Measurements from ENCODE around the gene MMAB. TPM values are rescaled to one million over a fixed set of nuclear protein-coding genes. Genes with fewer than 3 reads are reported as not detected.

The MMAB gene
- total and polyA plus RNA-seq, 7 donors = 12.2 to 79.6 (median 28.9) TPM

DNA sequence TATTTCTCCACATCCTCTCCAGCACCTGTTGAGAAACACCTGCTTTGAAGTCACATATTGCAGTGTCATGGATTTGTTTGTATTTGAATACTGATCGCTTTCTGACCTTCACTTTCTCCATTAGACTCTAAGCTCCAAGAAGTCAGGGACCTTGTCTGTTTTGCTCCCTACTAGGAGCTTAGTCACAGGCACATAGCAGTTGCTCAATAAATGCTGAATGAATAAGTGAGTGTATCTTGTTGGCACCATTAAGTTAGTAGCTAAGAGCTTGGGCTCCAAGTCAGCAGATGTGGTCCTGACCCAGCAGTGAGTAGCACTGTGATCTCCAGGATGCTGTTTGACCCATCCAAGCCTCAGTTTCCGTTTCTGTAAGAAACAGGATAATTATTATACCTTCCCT is 10.4 kb upstream of the MMAB start:
- Histone ChIP-seq H3K4me1 (no peaks in the 10 kb centered on the region), H3K27ac (no peak overlapping the region), H3K27me3 (no peaks in the 10 kb centered on the region), H3K4me3 (no peak overlapping the region), H3K9me3 (no peaks in the 10 kb centered on the region), H3K36me3 (peaks cover 0 to 95% (median 13%) of the 10 kb centered on the region in 4 donors)
- 95 to 96% methylated on average over 2 of the region's 2 CpGs for WGBS, 2 donors
- no peak for TF ChIP-seq POLR2AphosphoS5 (IDR thresholded peaks at IDR 0.05)
- TF ChIP-seq EP300 (IDR thresholded peaks at IDR 0.05) = no peak
- TF ChIP-seq POLR2A (IDR thresholded peaks at IDR 0.05) = no peak
- TF ChIP-seq, protein P1, sequence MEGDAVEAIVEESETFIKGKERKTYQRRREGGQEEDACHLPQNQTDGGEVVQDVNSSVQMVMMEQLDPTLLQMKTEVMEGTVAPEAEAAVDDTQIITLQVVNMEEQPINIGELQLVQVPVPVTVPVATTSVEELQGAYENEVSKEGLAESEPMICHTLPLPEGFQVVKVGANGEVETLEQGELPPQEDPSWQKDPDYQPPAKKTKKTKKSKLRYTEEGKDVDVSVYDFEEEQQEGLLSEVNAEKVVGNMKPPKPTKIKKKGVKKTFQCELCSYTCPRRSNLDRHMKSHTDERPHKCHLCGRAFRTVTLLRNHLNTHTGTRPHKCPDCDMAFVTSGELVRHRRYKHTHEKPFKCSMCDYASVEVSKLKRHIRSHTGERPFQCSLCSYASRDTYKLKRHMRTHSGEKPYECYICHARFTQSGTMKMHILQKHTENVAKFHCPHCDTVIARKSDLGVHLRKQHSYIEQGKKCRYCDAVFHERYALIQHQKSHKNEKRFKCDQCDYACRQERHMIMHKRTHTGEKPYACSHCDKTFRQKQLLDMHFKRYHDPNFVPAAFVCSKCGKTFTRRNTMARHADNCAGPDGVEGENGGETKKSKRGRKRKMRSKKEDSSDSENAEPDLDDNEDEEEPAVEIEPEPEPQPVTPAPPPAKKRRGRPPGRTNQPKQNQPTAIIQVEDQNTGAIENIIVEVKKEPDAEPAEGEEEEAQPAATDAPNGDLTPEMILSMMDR (IDR thresholded peaks at IDR 0.05) = no peak
- no peak for DNase-seq
- intact Hi-C loops (cut with DNase I) = no loop called here

GRCh38 chr12:109582636-109583035 is 9.3 kb upstream of the MMAB start:
- Histone ChIP-seq H3K4me3 (no peak overlapping the region), H3K27ac (no peak overlapping the region), H3K27me3 (no peaks in the 10 kb centered on the region), H3K36me3 (peaks cover 0 to 95% (median 19%) of the 10 kb centered on the region in 4 donors), H3K9me3 (no peaks in the 10 kb centered on the region), H3K4me1 (no peaks in the 10 kb centered on the region)
- DNase-seq = no peak
- intact Hi-C loops (cut with DNase I) = no loop called here
- 88 to 91% methylated on average over 5 of the region's 5 CpGs for WGBS, 2 donors
- no peak for TF ChIP-seq POLR2A (IDR thresholded peaks at IDR 0.05)

DNA sequence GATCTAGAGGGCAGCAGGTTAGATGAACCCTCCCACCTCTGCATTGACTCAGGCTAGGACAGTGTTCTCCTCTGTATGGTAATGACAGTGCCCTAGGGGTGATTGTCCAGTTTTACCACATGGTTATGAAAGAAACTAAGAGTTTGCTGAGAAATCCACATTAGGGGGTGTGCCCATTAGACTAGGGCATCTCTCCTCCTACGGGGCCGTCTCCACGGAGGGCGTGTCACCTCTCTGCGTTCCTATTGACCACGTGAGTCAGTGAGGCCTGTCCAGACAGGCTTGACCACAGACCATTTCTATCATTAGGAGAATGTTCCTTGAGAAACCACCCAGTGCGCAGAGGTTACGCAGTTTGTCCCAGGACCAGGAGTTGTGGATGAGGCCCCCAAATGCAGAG is 8.6 kb upstream of the MMAB start:
- H3K36me3 ChIP-seq = peaks cover 0 to 95% (median 19%) of the 10 kb centered on the region in 4 donors
- H3K4me1 ChIP-seq = no peaks in the 10 kb centered on the region
- no peak overlapping the region for H3K27ac ChIP-seq
- WGBS, 2 donors = 90 to 91% methylated on average over 8 of the region's 8 CpGs
- TF ChIP-seq, protein P1 (IDR thresholded peaks at IDR 0.05) = no peak
- no peak for TF ChIP-seq POLR2AphosphoS5 (IDR thresholded peaks at IDR 0.05)
- no peak for TF ChIP-seq POLR2A (IDR thresholded peaks at IDR 0.05)
- no peak for TF ChIP-seq EP300 (IDR thresholded peaks at IDR 0.05)
- intact Hi-C loops (cut with DNase I) = no loop called here
- no peaks in the 10 kb centered on the region for H3K9me3 ChIP-seq
- no peak for DNase-seq
- no peaks in the 10 kb centered on the region for H3K27me3 ChIP-seq
- no peak overlapping the region for H3K4me3 ChIP-seq

DNA sequence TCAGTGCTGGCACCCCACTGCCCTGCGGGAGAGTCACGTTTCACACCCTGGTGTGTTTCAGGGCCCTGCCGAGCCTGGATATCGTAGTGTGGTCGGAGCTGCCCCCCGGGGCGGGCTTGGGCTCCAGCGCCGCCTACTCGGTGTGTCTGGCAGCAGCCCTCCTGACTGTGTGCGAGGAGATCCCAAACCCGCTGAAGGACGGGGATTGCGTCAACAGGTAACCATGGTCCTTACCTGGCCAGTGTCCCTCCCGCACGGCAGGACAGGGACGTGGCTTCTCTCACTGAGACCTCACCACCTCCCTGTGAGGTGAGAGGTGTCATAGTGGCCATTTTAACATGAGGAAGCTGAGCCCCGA is 8.0 kb upstream of the MMAB start:
- Histone ChIP-seq H3K27ac (no peak overlapping the region), H3K9me3 (no peaks in the 10 kb centered on the region), H3K27me3 (no peaks in the 10 kb centered on the region), H3K36me3 (peaks cover 0 to 95% (median 19%) of the 10 kb centered on the region in 4 donors), H3K4me3 (no peak overlapping the region), H3K4me1 (no peaks in the 10 kb centered on the region)
- TF ChIP-seq, protein P1 (IDR thresholded peaks at IDR 0.05) = no peak
- no peak for TF ChIP-seq POLR2AphosphoS5 (IDR thresholded peaks at IDR 0.05)
- no peak for TF ChIP-seq POLR2A (IDR thresholded peaks at IDR 0.05)
- no peak for TF ChIP-seq EP300 (IDR thresholded peaks at IDR 0.05)
- intact Hi-C loops (cut with DNase I) = no loop called here
- 91 to 95% methylated on average over 18 of the region's 18 CpGs for WGBS, 2 donors
- no peak for DNase-seq

- H3K4me3 ChIP-seq = no peak overlapping the region
- H3K4me1 ChIP-seq = no peaks in the 10 kb centered on the region
- H3K27me3 ChIP-seq = no peaks in the 10 kb centered on the region
- no peak for TF ChIP-seq POLR2A (IDR thresholded peaks at IDR 0.05)
- TF ChIP-seq, protein P1 (IDR thresholded peaks at IDR 0.05) = no peak
- TF ChIP-seq EP300 (IDR thresholded peaks at IDR 0.05) = no peak
- no peak for TF ChIP-seq POLR2AphosphoS5 (IDR thresholded peaks at IDR 0.05)
- no peaks in the 10 kb centered on the region for H3K9me3 ChIP-seq
- intact Hi-C loops (cut with DNase I) = no loop called here
- WGBS, 2 donors = 94 to 96% methylated on average over 13 of the region's 13 CpGs
- no peak for DNase-seq
- H3K27ac ChIP-seq = no peak overlapping the region
- H3K36me3 ChIP-seq = peaks cover 0 to 95% (median 19%) of the 10 kb centered on the region in 4 donors
These were observed 7.5 kb upstream of the MMAB start for GRCh38 chr12:109580684-109581333.
